Frontal cortex (tissue), 4 donors: ENCODE data around the gene C21orf58. TPM values are rescaled to one million over a fixed set of nuclear protein-coding genes. Genes with fewer than 3 reads are reported as not detected.

Source experiments
- DNase-seq, 2 donors: peaks; one replicate each; pipeline ENCODE4 v3.0.0; 2012; ENCODE audit warnings: low spot score in 2 of 2
- FAIRE-seq: peaks from 2 replicates; lab custom pipeline; 2012; peaks lifted over from hg19 to GRCh38; lab: Jason Lieb, UNC
- total RNA-seq: library from RNA; depleted of rRNA; stranded (reverse); fragments of >200 nt; gene quantifications from one replicate; pipeline ENCODE4 v1.2.3, GENCODE V29; 2014
- donor health status: control.
- donor health status: control.
- donor health status: control.

The C21orf58 gene
- total RNA-seq, 1 donor from 2014 or later = 3.7 TPM

GRCh38 chr21:46354518-46354917 lies 30.8 kb upstream of the C21orf58 start:
- no peak for DNase-seq
- FAIRE-seq = no peak

GRCh38 chr21:46354046-46354445 lies 30.4 kb upstream of the C21orf58 start:
- DNase-seq (no peak), FAIRE-seq (no peak)

- no peak for FAIRE-seq
- DNase-seq = no peak
Measured at GRCh38 chr21:46352913-46353312, 29.2 kb upstream of the C21orf58 start.

- DNase-seq (no peak), FAIRE-seq (no peak)
Measured at GRCh38 chr21:46352164-46352515, 28.5 kb upstream of the C21orf58 start.

- DNase-seq (no peak), FAIRE-seq (no peak)
Measured at GRCh38 chr21:46351476-46352163, 27.9 kb upstream of the C21orf58 start.

- DNase-seq (no peak), FAIRE-seq (no peak)
Measured at GRCh38 chr21:46350981-46351380, 27.3 kb upstream of the C21orf58 start.

- FAIRE-seq (no peak), DNase-seq (no peak)
Measured at GRCh38 chr21:46350571-46350970, 26.9 kb upstream of the C21orf58 start.

- DNase-seq (no peak), FAIRE-seq (no peak)
Measured at GRCh38 chr21:46349134-46349760, 25.6 kb upstream of the C21orf58 start.

- FAIRE-seq = no peak
Measured at GRCh38 chr21:46347791-46348381, 24.2 kb upstream of the C21orf58 start.

GRCh38 chr21:46347203-46347550 lies 23.5 kb upstream of the C21orf58 start:
- DNase-seq = no peak
- FAIRE-seq = no peak

More at GRCh38 chr21:46347791-46348381, 24.2 kb upstream of the C21orf58 start:
- DNase-seq = no peak

GRCh38 chr21:46346296-46347202 lies 22.9 kb upstream of the C21orf58 start:
- DNase-seq (no peak), FAIRE-seq (no peak)

GRCh38 chr21:46345861-46346260 lies 22.2 kb upstream of the C21orf58 start:
- no peak for DNase-seq
- FAIRE-seq = no peak

- FAIRE-seq (no peak), DNase-seq (no peak)
Measured at GRCh38 chr21:46344219-46344915, 20.7 kb upstream of the C21orf58 start.

- no peak for DNase-seq
- FAIRE-seq = no peak
Measured at GRCh38 chr21:46340998-46341397, 17.3 kb upstream of the C21orf58 start.

GRCh38 chr21:46336603-46337002 lies 12.9 kb upstream of the C21orf58 start:
- FAIRE-seq = no peak
- DNase-seq = no peak

GRCh38 chr21:46334351-46335140 lies 10.9 kb upstream of the C21orf58 start:
- FAIRE-seq (no peak), DNase-seq (no peak)

GRCh38 chr21:46329796-46330195 lies 6.1 kb upstream of the C21orf58 start:
- FAIRE-seq = no peak
- DNase-seq = no peak

GRCh38 chr21:46328151-46328550 lies 4.5 kb upstream of the C21orf58 start:
- DNase-seq (no peak), FAIRE-seq (no peak)

GRCh38 chr21:46327711-46328110 lies 4.0 kb upstream of the C21orf58 start:
- no peak for DNase-seq
- no peak for FAIRE-seq
